ENCODE measurements around the gene ZFP62.
"Not testable (repeated sequence)": the region's sequence is repeated elsewhere in the genome, so short reads cannot be mapped to it uniquely, and the experiment has no call there.

Gene ZFP62

GRCh38 chr5:180844858-180845257 lies 16.2 kb downstream of the ZFP62 start:
- Histone ChIP-seq H3K4me1 (ENCODE audit: insufficient read depth, low read length) (no peaks in the 10 kb centered on the region), H3K27me3 (ENCODE audit: insufficient read depth, low read length) (no peaks in the 10 kb centered on the region), H3K9me3 (ENCODE audit: insufficient read depth, low read depth, low read length) (peaks cover 48% of the 10 kb centered on the region), H3K27ac (ENCODE audit: low read length) (no peak overlapping the region), H3K4me3 (ENCODE audit: low read length) (0 out of 2 replicates have a peak overlapping the region, but pooled peaks have one; percentile 7), H3K36me3 (ENCODE audit: insufficient read depth, low read depth, low read length) (peaks cover 42% of the 10 kb centered on the region), H3K9ac (ENCODE audit: low read depth, low read length) (no peak overlapping the region)

- peaks cover 38% of the 10 kb centered on the region for H3K36me3 ChIP-seq (ENCODE audit: insufficient read depth, low read depth, low read length)
- no peak overlapping the region for H3K9ac ChIP-seq (ENCODE audit: low read depth, low read length)
- peaks cover 44% of the 10 kb centered on the region for H3K9me3 ChIP-seq (ENCODE audit: insufficient read depth, low read depth, low read length)
- H3K27ac ChIP-seq (ENCODE audit: low read length) = no peak overlapping the region
- no peaks in the 10 kb centered on the region for H3K4me1 ChIP-seq (ENCODE audit: insufficient read depth, low read length)
- 0 out of 2 replicates have a peak overlapping the region, but pooled peaks have one; percentile 7 for H3K4me3 ChIP-seq (ENCODE audit: low read length)
- no peaks in the 10 kb centered on the region for H3K27me3 ChIP-seq (ENCODE audit: insufficient read depth, low read length)
Observed at GRCh38 chr5:180844432-180844831, 16.6 kb downstream of the ZFP62 start.

- Histone ChIP-seq H3K4me1 (ENCODE audit: insufficient read depth, low read length) (0 out of 2 replicates have a peak, but pooled peaks cover 4% of the 10 kb centered on the region), H3K9me3 (ENCODE audit: insufficient read depth, low read depth, low read length) (0 out of 2 replicates have a peak, but pooled peaks cover 3% of the 10 kb centered on the region), H3K27ac (ENCODE audit: low read length) (no peak overlapping the region)
Observed at GRCh38 chr5:180839935-180840334, 21.1 kb downstream of the ZFP62 start.

GRCh38 chr5:180839227-180839626 lies 21.8 kb downstream of the ZFP62 start:
- no peaks in the 10 kb centered on the region; the same call in 1 of the 2 replicates for H3K27me3 ChIP-seq (ENCODE audit: insufficient read depth, low read length)
- H3K9ac ChIP-seq (ENCODE audit: low read depth, low read length) = no peak overlapping the region
- no peaks in the 10 kb centered on the region for H3K36me3 ChIP-seq (ENCODE audit: insufficient read depth, low read depth, low read length)
- no peak overlapping the region for H3K4me3 ChIP-seq (ENCODE audit: low read length)
- 0 out of 2 replicates have a peak, but pooled peaks cover 4% of the 10 kb centered on the region for H3K4me1 ChIP-seq (ENCODE audit: insufficient read depth, low read length)
- no peak overlapping the region for H3K27ac ChIP-seq (ENCODE audit: low read length)
- 0 out of 2 replicates have a peak, but pooled peaks cover 3% of the 10 kb centered on the region for H3K9me3 ChIP-seq (ENCODE audit: insufficient read depth, low read depth, low read length)

More at GRCh38 chr5:180839935-180840334, 21.1 kb downstream of the ZFP62 start:
- H3K4me3 ChIP-seq (ENCODE audit: low read length) = no peak overlapping the region
- H3K27me3 ChIP-seq (ENCODE audit: insufficient read depth, low read length) = no peaks in the 10 kb centered on the region; the same call in 1 of the 2 replicates
- no peak overlapping the region for H3K9ac ChIP-seq (ENCODE audit: low read depth, low read length)
- H3K36me3 ChIP-seq (ENCODE audit: insufficient read depth, low read depth, low read length) = no peaks in the 10 kb centered on the region

GRCh38 chr5:180837478-180837877 lies 23.6 kb downstream of the ZFP62 start:
- Histone ChIP-seq H3K4me1 (ENCODE audit: insufficient read depth, low read length) (0 out of 2 replicates have a peak, but pooled peaks cover 4% of the 10 kb centered on the region), H3K9ac (ENCODE audit: low read depth, low read length) (no peak overlapping the region), H3K9me3 (ENCODE audit: insufficient read depth, low read depth, low read length) (0 out of 2 replicates have a peak, but pooled peaks cover 3% of the 10 kb centered on the region), H3K27me3 (ENCODE audit: insufficient read depth, low read length) (peaks cover 5% of the 10 kb centered on the region), H3K36me3 (ENCODE audit: insufficient read depth, low read depth, low read length) (no peaks in the 10 kb centered on the region), H3K4me3 (ENCODE audit: low read length) (no peak overlapping the region), H3K27ac (ENCODE audit: low read length) (no peak overlapping the region)

- H3K9ac ChIP-seq (ENCODE audit: low read depth, low read length) = no peak overlapping the region
- H3K36me3 ChIP-seq (ENCODE audit: insufficient read depth, low read depth, low read length) = peaks cover 4% of the 10 kb centered on the region; the same call in 1 of the 2 replicates
- H3K4me3 ChIP-seq (ENCODE audit: low read length) = no peak overlapping the region
- peaks cover 18% of the 10 kb centered on the region for H3K9me3 ChIP-seq (ENCODE audit: insufficient read depth, low read depth, low read length)
- H3K27me3 ChIP-seq (ENCODE audit: insufficient read depth, low read length) = peaks cover 32% of the 10 kb centered on the region
- no peak overlapping the region for H3K27ac ChIP-seq (ENCODE audit: low read length)
- 0 out of 2 replicates have a peak, but pooled peaks cover 4% of the 10 kb centered on the region for H3K4me1 ChIP-seq (ENCODE audit: insufficient read depth, low read length)
Observed at GRCh38 chr5:180832638-180833068, 28.4 kb downstream of the ZFP62 start.

GRCh38 chr5:180831139-180832093 lies 29.7 kb downstream of the ZFP62 start:
- H3K27ac ChIP-seq (ENCODE audit: low read length) = no peak overlapping the region
- H3K36me3 ChIP-seq (ENCODE audit: insufficient read depth, low read depth, low read length) = peaks cover 4% of the 10 kb centered on the region; the same call in 1 of the 2 replicates
- H3K4me1 ChIP-seq (ENCODE audit: insufficient read depth, low read length) = no peaks in the 10 kb centered on the region
- H3K4me3 ChIP-seq (ENCODE audit: low read length) = peak overlapping the region; percentile 78
- peak overlapping the region; percentile 87 for H3K9ac ChIP-seq (ENCODE audit: low read depth, low read length)
- H3K27me3 ChIP-seq (ENCODE audit: insufficient read depth, low read length) = peaks cover 36% of the 10 kb centered on the region
- H3K9me3 ChIP-seq (ENCODE audit: insufficient read depth, low read depth, low read length) = peaks cover 18% of the 10 kb centered on the region

- no peak overlapping the region for H3K27ac ChIP-seq (ENCODE audit: low read length)
Observed at GRCh38 chr5:180830253-180831138, 30.6 kb downstream of the ZFP62 start.

GRCh38 chr5:180829726-180830125 lies 31.4 kb downstream of the ZFP62 start:
- H3K9ac ChIP-seq (ENCODE audit: low read depth, low read length) = no peak overlapping the region
- H3K9me3 ChIP-seq (ENCODE audit: insufficient read depth, low read depth, low read length) = peaks cover 18% of the 10 kb centered on the region
- no peak overlapping the region for H3K27ac ChIP-seq (ENCODE audit: low read length)
- H3K4me3 ChIP-seq (ENCODE audit: low read length) = no peak overlapping the region
- H3K36me3 ChIP-seq (ENCODE audit: insufficient read depth, low read depth, low read length) = peaks cover 4% of the 10 kb centered on the region; the same call in 1 of the 2 replicates
- no peaks in the 10 kb centered on the region for H3K4me1 ChIP-seq (ENCODE audit: insufficient read depth, low read length)
- H3K27me3 ChIP-seq (ENCODE audit: insufficient read depth, low read length) = peaks cover 41% of the 10 kb centered on the region

More at GRCh38 chr5:180830253-180831138, 30.6 kb downstream of the ZFP62 start:
- peak overlapping the region; percentile 78 for H3K4me3 ChIP-seq (ENCODE audit: low read length)
- H3K36me3 ChIP-seq (ENCODE audit: insufficient read depth, low read depth, low read length) = peaks cover 4% of the 10 kb centered on the region; the same call in 1 of the 2 replicates
- peaks cover 41% of the 10 kb centered on the region for H3K27me3 ChIP-seq (ENCODE audit: insufficient read depth, low read length)
- peaks cover 18% of the 10 kb centered on the region for H3K9me3 ChIP-seq (ENCODE audit: insufficient read depth, low read depth, low read length)
- peak overlapping the region; percentile 87; the same call in 1 of the 2 replicates for H3K9ac ChIP-seq (ENCODE audit: low read depth, low read length)
- no peaks in the 10 kb centered on the region for H3K4me1 ChIP-seq (ENCODE audit: insufficient read depth, low read length)

GRCh38 chr5:180828756-180829531 lies 32.1 kb downstream of the ZFP62 start:
- not testable (repeated sequence) for H3K4me1 ChIP-seq (ENCODE audit: insufficient read depth, low read length); H3K4me3 ChIP-seq (ENCODE audit: low read length); H3K36me3 ChIP-seq (ENCODE audit: insufficient read depth, low read depth, low read length); H3K27ac ChIP-seq (ENCODE audit: low read length); H3K9ac ChIP-seq (ENCODE audit: low read depth, low read length)
- Histone ChIP-seq H3K27me3 (ENCODE audit: insufficient read depth, low read length) (peaks cover 41% of the 10 kb centered on the region), H3K9me3 (ENCODE audit: insufficient read depth, low read depth, low read length) (peaks cover 18% of the 10 kb centered on the region)

Data from iPS-20b (cell line).